HG02759 (cell line): Measurements from ENCODE around the gene SGTB.

ENCODE experiments used
- ATAC-seq: cut with Tn5 transposase; IDR thresholded peaks from one replicate; pipeline ENCODE4 v1.9.1; 2021; ENCODE audit warnings: mild to moderate bottlenecking, moderate library complexity; ENCODE audit not compliant: unreplicated experiment

The SGTB gene

GRCh38 chr5:65721720-65722574, at the start of gene SGTB, which contains the start of gene NLN:
SGTB (minus strand) TSS chr5:65722109; CDS start chr5:65720807, 1,302 bp downstream.
NLN (plus strand) TSS chr5:65722205; CDS start chr5:65722374, 169 bp downstream.
- peak; percentile 93 for ATAC-seq

GRCh38 chr5:65771266-65771665, 49.4 kb upstream of the SGTB start:
- ATAC-seq: no peak

- no peak for ATAC-seq
Measured at GRCh38 chr5:65769539-65769938, 47.6 kb upstream of the SGTB start.

- ATAC-seq: no peak
Measured at GRCh38 chr5:65768723-65769346, 46.9 kb upstream of the SGTB start.

- no peak for ATAC-seq
Measured at GRCh38 chr5:65767565-65767964, 45.7 kb upstream of the SGTB start.

GRCh38 chr5:65766781-65767180, 44.9 kb upstream of the SGTB start:
- no peak for ATAC-seq

GRCh38 chr5:65766175-65766574, 44.3 kb upstream of the SGTB start:
- ATAC-seq: no peak

- ATAC-seq: no peak
Measured at GRCh38 chr5:65765582-65765981, 43.7 kb upstream of the SGTB start.

- ATAC-seq: no peak
Measured at GRCh38 chr5:65762234-65762633, 40.3 kb upstream of the SGTB start.

GRCh38 chr5:65760504-65761275, 38.8 kb upstream of the SGTB start:
- ATAC-seq: peak; percentile 44

- no peak for ATAC-seq
Measured at GRCh38 chr5:65758546-65759144, 36.7 kb upstream of the SGTB start.

GRCh38 chr5:65753189-65753588, 31.3 kb upstream of the SGTB start:
- ATAC-seq: no peak

- ATAC-seq: no peak
Measured at GRCh38 chr5:65750938-65751337, 29.0 kb upstream of the SGTB start.

- ATAC-seq: no peak
Measured at GRCh38 chr5:65749956-65750355, 28.0 kb upstream of the SGTB start.

GRCh38 chr5:65749221-65749844, 27.4 kb upstream of the SGTB start:
- ATAC-seq: no peak

GRCh38 chr5:65742565-65743231, 20.8 kb upstream of the SGTB start:
- peak; percentile 88 for ATAC-seq

GRCh38 chr5:65739162-65739561, 17.3 kb upstream of the SGTB start:
- ATAC-seq: no peak

GRCh38 chr5:65738305-65738704, 16.4 kb upstream of the SGTB start:
- ATAC-seq: no peak

GRCh38 chr5:65737842-65738241, 15.9 kb upstream of the SGTB start:
- ATAC-seq: no peak

GRCh38 chr5:65736011-65736410, 14.1 kb upstream of the SGTB start:
- ATAC-seq: no peak
